ENCODE measurements around the gene GTF2IRD1.
A peak's percentile ranks its signal among the peaks of the same experiment; 100 is the strongest.
"Not testable (repeated sequence)": the region's sequence is repeated elsewhere in the genome, so short reads cannot be mapped to it uniquely, and the experiment has no call there.

The GTF2IRD1 gene

DNA sequence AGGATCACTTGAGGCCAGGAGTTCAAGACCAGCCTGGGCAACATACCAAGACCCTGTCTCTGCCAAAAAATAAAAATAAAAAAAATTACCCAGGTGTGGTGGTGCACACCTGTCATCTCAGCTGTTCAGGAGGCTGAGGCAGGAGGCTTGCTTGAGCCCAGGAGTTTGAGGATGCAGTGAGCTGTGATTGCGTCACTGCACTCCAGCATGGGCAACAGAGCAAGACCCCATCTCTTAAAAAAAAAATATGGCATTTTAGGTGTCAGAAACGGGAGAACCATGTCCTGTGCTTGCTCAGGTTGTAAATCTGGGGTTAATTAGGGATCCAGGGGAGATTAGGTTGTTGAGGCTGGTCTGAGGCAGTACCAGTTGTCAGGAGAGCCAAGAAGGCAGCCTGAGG is 64.9 kb downstream of the GTF2IRD1 start:
- no peak for DNase-seq

DNA sequence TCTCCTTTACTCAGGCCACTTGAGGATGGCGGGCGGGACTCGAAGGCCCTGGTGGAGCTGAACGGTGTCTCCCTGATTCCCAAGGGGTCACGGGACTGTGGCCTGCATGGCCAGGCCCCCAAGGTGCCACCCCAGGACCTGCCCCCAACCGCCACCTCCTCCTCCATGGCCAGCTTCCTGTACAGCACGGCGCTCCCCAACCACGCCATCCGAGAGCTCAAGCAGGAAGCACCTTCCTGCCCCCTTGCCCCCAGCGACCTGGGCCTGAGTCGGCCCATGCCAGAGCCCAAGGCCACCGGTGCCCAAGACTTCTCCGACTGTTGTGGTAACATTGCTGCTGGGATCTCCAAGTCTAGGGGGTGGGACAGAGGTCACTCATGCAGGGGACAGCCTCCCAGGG is 65.7 kb downstream of the GTF2IRD1 start:
- no peak for DNase-seq

DNA sequence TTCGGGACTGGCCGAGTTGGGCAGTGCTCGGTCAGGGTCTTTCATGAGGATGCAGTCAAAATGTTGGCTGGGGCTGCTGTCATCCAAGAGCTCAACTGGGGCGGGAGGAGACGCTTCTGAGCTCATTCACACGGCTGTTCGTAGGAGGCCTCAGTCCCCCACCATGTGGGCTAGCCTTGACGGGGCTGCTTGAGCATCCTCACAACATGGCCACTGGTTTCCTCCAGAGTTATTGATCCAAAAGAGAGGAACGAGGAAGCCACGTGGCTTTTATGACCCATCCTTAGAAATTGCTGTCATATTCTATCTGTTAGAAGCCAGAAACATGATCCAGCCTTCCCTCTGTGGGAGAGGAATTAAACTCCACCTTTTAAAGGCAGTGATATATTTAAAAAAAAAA is 68.1 kb downstream of the GTF2IRD1 start:
- DNase-seq, result no peak

- DNase-seq, result no peak
Observed at GRCh38 chr7:74522281-74522905, 68.7 kb downstream of the GTF2IRD1 start.

DNA sequence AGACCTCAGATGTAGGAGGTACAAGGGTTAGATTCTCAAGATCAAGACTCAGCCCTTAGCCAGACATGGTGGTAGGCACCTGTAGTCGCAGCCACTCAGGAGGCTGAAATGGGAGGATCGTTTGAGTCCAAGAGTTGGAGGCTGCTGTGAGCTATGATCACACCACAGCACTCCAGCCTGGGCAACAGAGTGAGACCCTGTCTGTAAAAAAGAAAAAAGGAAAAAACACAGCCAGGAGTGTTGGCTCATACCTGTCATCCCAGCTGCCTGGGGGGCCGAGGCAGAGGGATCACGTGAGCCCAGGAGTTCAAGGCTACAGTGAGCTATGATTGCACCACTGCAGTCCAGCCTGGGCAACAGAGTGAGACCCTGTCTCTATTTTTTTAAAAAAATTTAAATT is 69.3 kb downstream of the GTF2IRD1 start:
- no peak for DNase-seq

GRCh38 chr7:74525140-74525539 is 71.4 kb downstream of the GTF2IRD1 start:
- no peak for DNase-seq

GRCh38 chr7:74525881-74526280 is 72.2 kb downstream of the GTF2IRD1 start:
- DNase-seq, result peak; percentile 87

GRCh38 chr7:74526780-74527179 is 73.1 kb downstream of the GTF2IRD1 start:
- DNase-seq, result no peak

DNA sequence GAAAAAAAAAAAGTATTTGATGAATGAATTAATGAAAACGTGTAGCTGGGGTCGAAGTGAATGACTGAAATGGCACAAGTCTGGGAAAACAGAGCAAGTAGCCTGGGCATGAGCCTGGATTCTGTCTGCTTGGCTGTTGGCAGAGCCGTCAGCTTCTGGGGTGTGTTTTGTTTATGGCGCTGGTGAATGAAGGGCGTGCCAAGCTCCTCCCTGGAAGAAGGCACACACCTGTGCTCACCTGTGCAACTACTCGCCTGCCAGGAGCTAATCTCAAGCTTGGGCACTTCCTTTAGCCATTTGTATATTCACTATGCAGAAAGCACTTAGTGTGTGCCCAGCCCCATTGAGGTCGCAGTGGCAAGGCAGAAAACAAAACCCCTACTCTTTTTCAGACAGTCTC is 74.1 kb downstream of the GTF2IRD1 start:
- DNase-seq, result no peak

- DNase-seq, result not testable (repeated sequence)
Observed at GRCh38 chr7:74528773-74529172, 75.1 kb downstream of the GTF2IRD1 start.

DNA sequence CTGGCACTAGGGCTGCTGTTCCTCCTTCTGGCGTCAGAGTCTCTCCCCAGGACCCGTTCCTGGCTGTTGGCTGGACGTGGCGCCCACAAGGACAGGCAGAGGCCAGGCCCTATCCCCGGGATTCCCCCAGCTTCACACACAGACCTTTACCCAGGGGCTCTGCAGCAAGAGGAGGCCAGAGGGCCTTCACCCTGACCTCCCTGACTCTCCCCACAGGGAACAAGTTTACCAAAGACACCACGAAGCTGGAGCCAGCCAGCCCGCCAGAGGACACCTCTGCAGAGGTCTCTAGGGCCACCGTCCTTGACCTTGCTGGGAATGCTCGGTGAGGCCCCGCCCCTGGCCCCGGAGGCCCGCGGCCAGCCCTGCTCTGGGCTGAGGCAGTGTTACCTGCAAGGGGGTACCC is 82.2 kb downstream of the GTF2IRD1 start:
- DNase-seq, result no peak

- DNase-seq, result not testable (repeated sequence)
Observed at GRCh38 chr7:74541937-74542336, 88.2 kb downstream of the GTF2IRD1 start.

DNA sequence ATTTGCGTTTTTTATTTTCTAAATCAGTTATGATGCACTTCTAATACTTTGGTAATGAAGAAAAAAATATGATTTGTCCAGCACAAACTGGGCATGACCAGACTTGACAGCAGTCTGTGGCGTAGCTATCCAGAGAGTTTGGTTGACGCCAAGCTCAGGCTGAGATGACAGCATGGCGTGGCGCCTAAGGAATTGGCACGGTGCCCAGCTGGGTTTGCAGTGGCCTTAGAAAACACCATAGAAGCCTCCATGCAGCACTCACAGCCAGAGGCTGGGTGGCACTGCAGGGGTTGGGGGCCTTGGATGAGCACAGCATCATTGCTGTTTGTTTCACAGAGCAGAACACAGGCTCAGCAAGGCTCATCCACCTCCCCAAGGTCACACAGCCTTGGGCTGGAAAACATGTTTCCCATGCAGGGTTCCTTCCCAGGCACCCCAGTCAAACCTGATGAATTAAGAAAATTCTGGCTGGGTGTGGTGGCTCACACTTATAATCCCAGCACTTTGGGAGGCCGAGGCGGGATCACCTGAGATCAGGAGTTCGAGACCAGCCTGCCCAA is 88.9 kb downstream of the GTF2IRD1 start:
- peak; percentile 87 for DNase-seq

DNA sequence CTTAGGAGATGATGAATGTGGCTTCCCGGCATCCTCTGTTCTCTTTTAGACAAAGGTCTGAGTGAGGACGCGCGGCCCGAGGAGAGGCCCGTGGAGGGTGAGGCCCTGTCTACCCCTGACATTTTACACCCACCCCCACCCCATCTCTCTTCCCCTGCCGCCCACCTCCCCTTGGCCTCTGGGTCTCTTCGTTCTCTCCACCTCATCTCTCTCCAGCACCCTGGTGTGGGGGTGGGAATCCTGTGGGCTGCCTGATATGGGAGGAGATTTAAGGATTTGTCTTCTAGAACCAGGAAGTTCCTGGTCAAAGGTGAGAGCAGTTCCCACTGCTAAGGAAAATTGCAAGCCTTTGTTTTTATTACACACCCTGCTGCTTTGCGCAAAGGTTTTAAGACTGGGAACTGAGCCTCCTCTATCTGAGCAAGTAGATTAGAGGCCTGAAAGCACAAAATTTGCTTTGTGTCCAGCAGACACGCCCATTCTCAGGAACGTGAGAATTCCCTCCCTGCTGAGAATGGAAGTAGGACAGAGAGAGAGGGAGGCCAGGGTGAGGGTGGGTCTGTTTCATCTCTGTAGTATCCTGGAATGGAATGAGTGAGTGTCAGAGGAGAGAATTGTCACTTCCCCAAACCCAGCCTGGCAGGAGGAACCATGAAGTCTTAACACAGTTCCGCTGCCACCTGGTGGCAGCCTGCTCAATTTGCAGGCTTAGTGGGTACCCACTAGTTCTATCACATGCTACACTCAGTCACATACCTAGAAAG is 91.2 kb downstream of the GTF2IRD1 start:
- no peak for DNase-seq

DNA sequence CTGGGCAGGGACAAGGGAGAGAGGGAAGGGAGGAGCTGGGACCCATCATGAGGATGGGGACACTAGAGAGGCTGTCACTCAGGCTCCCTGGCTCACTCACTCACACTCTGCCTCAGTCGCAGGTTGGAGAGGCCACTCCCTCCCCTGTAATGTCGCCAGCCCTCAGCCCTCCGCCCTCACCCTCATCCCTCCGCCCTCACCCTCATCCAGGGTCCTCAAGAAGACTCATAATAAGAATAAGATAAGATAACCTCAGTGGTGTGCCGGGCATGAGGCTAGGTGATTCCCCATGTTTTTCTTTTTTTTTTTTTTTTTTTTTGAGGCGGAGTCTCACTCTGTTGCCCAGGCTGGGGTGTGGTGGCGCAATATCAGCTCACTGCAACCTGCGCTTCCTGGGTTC is 92.2 kb downstream of the GTF2IRD1 start:
- no peak for DNase-seq

GRCh38 chr7:74553596-74554012 is 99.9 kb downstream of the GTF2IRD1 start:
- not testable (repeated sequence) for DNase-seq

GRCh38 chr7:74554178-74554577 is 100.5 kb downstream of the GTF2IRD1 start:
- DNase-seq, result no peak

DNA sequence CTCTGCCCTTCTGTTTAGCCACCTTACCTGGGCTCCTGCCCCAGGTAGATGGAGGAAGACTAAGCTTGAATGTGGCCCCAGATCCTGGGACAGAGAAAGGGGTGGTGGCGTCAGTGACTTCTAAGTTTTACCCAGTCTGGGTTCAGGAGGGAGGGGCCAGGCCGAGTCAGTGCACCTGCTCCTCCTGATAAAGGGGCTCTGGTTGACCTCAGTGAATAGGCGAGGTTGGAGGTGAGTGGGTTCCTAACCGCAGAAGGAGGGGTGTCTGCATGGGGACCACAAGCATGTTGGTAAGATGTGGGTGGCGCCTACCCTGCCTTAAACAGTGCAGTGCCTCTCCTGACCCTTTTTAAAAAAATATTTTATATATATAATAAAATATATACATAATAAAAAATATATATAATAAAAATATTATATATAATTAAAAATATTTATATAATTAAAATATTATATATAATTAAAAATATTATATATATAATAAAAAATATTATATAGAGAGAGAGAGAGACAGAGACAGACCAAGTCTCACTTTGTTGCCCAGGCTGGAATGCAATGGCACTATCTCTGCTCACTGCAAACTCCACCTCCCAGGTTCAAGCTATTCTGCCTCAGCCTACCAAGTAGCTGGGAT is 106.5 kb downstream of the GTF2IRD1 start:
- DNase-seq, result no peak

GRCh38 chr7:74561898-74562613 is 108.3 kb downstream of the GTF2IRD1 start:
- no peak for DNase-seq

GRCh38 chr7:74563639-74564038 is 109.9 kb downstream of the GTF2IRD1 start:
- not testable (repeated sequence) for DNase-seq

GRCh38 chr7:74567318-74567668 is 113.6 kb downstream of the GTF2IRD1 start:
- no peak for DNase-seq

DNA sequence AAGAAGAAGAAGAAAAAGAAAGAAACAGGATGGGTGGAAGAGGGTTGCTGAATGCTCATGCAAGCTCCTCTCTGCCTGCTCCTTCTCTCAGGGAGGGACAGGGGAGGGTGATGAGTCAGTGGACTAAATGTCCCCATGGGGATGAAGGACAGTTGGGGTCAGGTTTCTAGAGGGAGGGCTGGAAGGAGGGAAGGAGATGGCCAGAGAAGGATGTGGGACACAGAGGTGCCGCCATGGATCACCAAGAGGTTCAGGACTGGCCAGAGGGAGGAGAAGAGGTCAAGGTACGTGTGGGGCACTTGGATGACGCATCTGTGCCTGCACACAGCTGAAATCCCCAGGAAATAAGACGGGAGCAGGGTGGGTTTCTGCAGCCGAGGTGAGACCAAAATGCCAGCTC is 115.0 kb downstream of the GTF2IRD1 start:
- DNase-seq, result no peak

- no peak for DNase-seq
Observed at GRCh38 chr7:74569501-74570075, 115.9 kb downstream of the GTF2IRD1 start.
